Inflammatory macrophage (primary cell): ENCODE data around the gene AOX1.
"Not testable (repeated sequence)": the region's sequence is repeated elsewhere in the genome, so short reads cannot be mapped to it uniquely, and the experiment has no call there.

ENCODE experiments used
- DNase-seq, 2 donors: peaks; one replicate each; pipeline ENCODE4 v3.0.0-alpha.2; 2020 to 2022

AOX1 gene

GRCh38 chr2:200603972-200604371, 18.2 kb downstream of the AOX1 start:
- no peak for DNase-seq

- DNase-seq = no peak
Measured at GRCh38 chr2:200604571-200605255, 18.9 kb downstream of the AOX1 start.

- no peak for DNase-seq
Measured at GRCh38 chr2:200608341-200609027, 22.7 kb downstream of the AOX1 start.

- no peak for DNase-seq
Measured at GRCh38 chr2:200609028-200609614, 23.3 kb downstream of the AOX1 start.

- DNase-seq = not testable (repeated sequence)
Measured at GRCh38 chr2:200610217-200610616, 24.4 kb downstream of the AOX1 start.

GRCh38 chr2:200613692-200614091, 27.9 kb downstream of the AOX1 start:
- DNase-seq = no peak

GRCh38 chr2:200614249-200614648, 28.4 kb downstream of the AOX1 start:
- DNase-seq = no peak

- DNase-seq = peak; percentile 65 to 68
Measured at GRCh38 chr2:200615247-200615646, 29.4 kb downstream of the AOX1 start.

GRCh38 chr2:200616193-200616592, 30.4 kb downstream of the AOX1 start:
- peak; percentile 22 to 24 for DNase-seq

- peak in 1 of 2 donors; percentile 6 for DNase-seq
Measured at GRCh38 chr2:200616656-200617055, 30.8 kb downstream of the AOX1 start.

- DNase-seq = no peak
Measured at GRCh38 chr2:200617156-200618053, 31.6 kb downstream of the AOX1 start.

GRCh38 chr2:200618054-200618419, 32.2 kb downstream of the AOX1 start:
- no peak for DNase-seq

- DNase-seq = peak; percentile 24 to 65
Measured at GRCh38 chr2:200618590-200619021, 32.8 kb downstream of the AOX1 start.

- DNase-seq = no peak
Measured at GRCh38 chr2:200619279-200619678, 33.5 kb downstream of the AOX1 start.

GRCh38 chr2:200620606-200621390, 35.0 kb downstream of the AOX1 start:
- DNase-seq = peak; percentile 50 to 53

GRCh38 chr2:200622106-200622505, 36.3 kb downstream of the AOX1 start:
- no peak for DNase-seq

GRCh38 chr2:200624026-200624425, 38.2 kb downstream of the AOX1 start:
- peak; percentile 30 to 54 for DNase-seq

GRCh38 chr2:200624658-200625057, 38.8 kb downstream of the AOX1 start:
- no peak for DNase-seq

GRCh38 chr2:200625282-200625681, 39.5 kb downstream of the AOX1 start:
- no peak for DNase-seq

- DNase-seq = peak; percentile 60
Measured at GRCh38 chr2:200625958-200626363, 40.1 kb downstream of the AOX1 start.

- no peak for DNase-seq
Measured at GRCh38 chr2:200627110-200627770, 41.4 kb downstream of the AOX1 start.
